ENCODE results near the gene ELK3. TPM values are rescaled to one million over a fixed set of nuclear protein-coding genes. Genes with fewer than 3 reads are reported as not detected.

The ELK3 gene
- total and polyA plus RNA-seq, 2 of the 8 experiments (the other 6 are each of a cell fraction or from before 2014, with no cell fraction given) = 3.5 to 14.3 TPM

DNA sequence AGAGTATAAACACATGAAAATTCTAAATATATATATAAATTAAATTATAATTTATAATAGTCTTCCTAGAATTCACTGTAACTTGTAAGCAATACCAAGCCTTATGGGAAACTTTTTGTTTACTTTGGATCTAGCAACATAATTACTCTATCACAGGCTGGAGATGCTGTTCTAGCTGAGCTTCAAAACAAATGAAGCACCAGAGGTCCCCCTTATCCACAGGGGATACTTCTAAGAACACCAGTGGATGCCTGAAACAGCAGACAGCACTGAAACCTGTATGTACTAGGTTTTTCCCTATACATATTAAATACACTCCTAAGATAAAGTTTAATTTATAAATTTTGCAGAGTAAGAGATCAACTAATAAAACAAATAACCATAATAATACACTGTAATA, 109.5 kb downstream of the ELK3 start:
- ChIA-PET CTCF (ENCODE audit: partially characterized antibody) (interaction anchor here (0.6 to 1.7 kb wide), 4 partner anchors 37 to 190 kb away, joined by 3 to 4 read pairs (median 4); partner anchors contain the start of gene CDK17), POLR2A (ENCODE audit: partially characterized antibody) (interaction anchor here (1.5 kb wide), 1 partner anchor 12 kb away, joined by 8 read pairs; no protein-coding TSS in a partner anchor)
- Histone ChIP-seq H2BK20ac (ENCODE audit: low read length) (no peak overlapping the region), H4K91ac (replicated peaks; ENCODE audit: insufficient read length, low read length) (no peak overlapping the region), H3K36me3 (ENCODE audit: control insufficient read depth in 2 of 4, insufficient read depth in 4 of 4, low read length in 3 of 4) (peaks cover 0 to 4% (median 0%) of the 10 kb centered on the region in 4 experiments; a peak in 1 of 8 replicates), H3K23ac (ENCODE audit: insufficient read length) (no peak overlapping the region), H3K79me1 (ENCODE audit: low read depth, low read length) (no peaks in the 10 kb centered on the region), H4K5ac (ENCODE audit: insufficient read length, low read depth, low read length) (no peak overlapping the region), H3K4me2 (ENCODE audit: insufficient read depth in 1 of 2, low read depth in 2 of 2, low read length in 2 of 2) (no peak overlapping the region), H2AK5ac (ENCODE audit: low read depth, low read length) (no peak overlapping the region), H3K56ac (replicated peaks; ENCODE audit: insufficient read length, low read depth, low read length) (no peak overlapping the region), H2BK5ac (ENCODE audit: low read depth, low read length) (no peak overlapping the region), H3K27me3 (replicated peaks in 1 of 4; ENCODE audit: control insufficient read depth in 3 of 4, extremely low read depth in 1 of 4, insufficient read depth in 3 of 4, low read length in 3 of 4) (no peaks in the 10 kb centered on the region), H2BK15ac (ENCODE audit: low read length) (no peak overlapping the region), H2BK120ac (replicated peaks; ENCODE audit: low read depth, low read length) (no peak overlapping the region), H3K14ac (ENCODE audit: insufficient read length) (no peak overlapping the region), H3K4me3 (ENCODE audit: extremely low read depth in 1 of 4, insufficient read depth in 2 of 4, low read depth in 3 of 4, low read length in 4 of 4) (no peak overlapping the region), H4K20me1 (replicated peaks in 1 of 2; ENCODE audit: control insufficient read depth in 1 of 2, insufficient read depth in 2 of 2, low read length in 2 of 2) (no peaks in the 10 kb centered on the region), H4K8ac (ENCODE audit: extremely low read depth, insufficient read depth, low read length) (no peak overlapping the region), H3K23me2 (ENCODE audit: low read depth, low read length) (no peaks in the 10 kb centered on the region), H3K18ac (ENCODE audit: extremely low read depth, low read length) (no peak overlapping the region), H3K79me2 (ENCODE audit: control insufficient read depth in 1 of 2, insufficient read depth in 2 of 2, low read length in 2 of 2) (no peaks in the 10 kb centered on the region), H3K9ac (replicated peaks in 1 of 4; ENCODE audit: extremely low read depth in 1 of 4, low read depth in 3 of 4, low read length in 3 of 4) (no peak overlapping the region), H3K4ac (replicated peaks; ENCODE audit: insufficient read length, low read depth, low read length) (no peak overlapping the region), H3K9me3 (ENCODE audit: insufficient read depth in 2 of 2, low read depth in 1 of 2, low read length in 1 of 2) (no peaks in the 10 kb centered on the region), H2AFZ (ENCODE audit: low read length) (no peak overlapping the region), H2BK12ac (ENCODE audit: low read depth, low read length) (no peak overlapping the region), H3K27ac (ENCODE audit: low read depth, low read length) (no peak overlapping the region), H3K4me1 (replicated peaks in 1 of 4; ENCODE audit: control insufficient read depth in 3 of 4, insufficient read depth in 4 of 4, low read length in 3 of 4) (no peaks in the 10 kb centered on the region; a peak in 2 of 7 replicates)
- TF ChIP-seq BACH1 (IDR thresholded peaks at IDR 0.05; ENCODE audit: low read length) (no peak), CBX5 (IDR thresholded peaks at IDR 0.05; ENCODE audit: low read depth, low read length) (no peak), JUN (IDR thresholded peaks at IDR 0.05; ENCODE audit: low read depth, low read length) (no peak), POLR2AphosphoS5 (IDR thresholded peaks at IDR 0.05; ENCODE audit: low read depth, low read length) (no peak)
- TF ChIP-seq, protein P1, sequence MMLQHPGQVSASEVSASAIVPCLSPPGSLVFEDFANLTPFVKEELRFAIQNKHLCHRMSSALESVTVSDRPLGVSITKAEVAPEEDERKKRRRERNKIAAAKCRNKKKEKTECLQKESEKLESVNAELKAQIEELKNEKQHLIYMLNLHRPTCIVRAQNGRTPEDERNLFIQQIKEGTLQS (IDR thresholded peaks at IDR 0.05; ENCODE audit: insufficient read depth, low read depth, low read length) = no peak
- DNase-seq (ENCODE audit: low read depth in 1 of 2, low spot score in 2 of 2) = no peak
- no peak for FAIRE-seq
